ENCODE data around the gene RAPGEF3.
A peak's percentile ranks its signal among the peaks of the same experiment; 100 is the strongest.

Gene RAPGEF3

DNA sequence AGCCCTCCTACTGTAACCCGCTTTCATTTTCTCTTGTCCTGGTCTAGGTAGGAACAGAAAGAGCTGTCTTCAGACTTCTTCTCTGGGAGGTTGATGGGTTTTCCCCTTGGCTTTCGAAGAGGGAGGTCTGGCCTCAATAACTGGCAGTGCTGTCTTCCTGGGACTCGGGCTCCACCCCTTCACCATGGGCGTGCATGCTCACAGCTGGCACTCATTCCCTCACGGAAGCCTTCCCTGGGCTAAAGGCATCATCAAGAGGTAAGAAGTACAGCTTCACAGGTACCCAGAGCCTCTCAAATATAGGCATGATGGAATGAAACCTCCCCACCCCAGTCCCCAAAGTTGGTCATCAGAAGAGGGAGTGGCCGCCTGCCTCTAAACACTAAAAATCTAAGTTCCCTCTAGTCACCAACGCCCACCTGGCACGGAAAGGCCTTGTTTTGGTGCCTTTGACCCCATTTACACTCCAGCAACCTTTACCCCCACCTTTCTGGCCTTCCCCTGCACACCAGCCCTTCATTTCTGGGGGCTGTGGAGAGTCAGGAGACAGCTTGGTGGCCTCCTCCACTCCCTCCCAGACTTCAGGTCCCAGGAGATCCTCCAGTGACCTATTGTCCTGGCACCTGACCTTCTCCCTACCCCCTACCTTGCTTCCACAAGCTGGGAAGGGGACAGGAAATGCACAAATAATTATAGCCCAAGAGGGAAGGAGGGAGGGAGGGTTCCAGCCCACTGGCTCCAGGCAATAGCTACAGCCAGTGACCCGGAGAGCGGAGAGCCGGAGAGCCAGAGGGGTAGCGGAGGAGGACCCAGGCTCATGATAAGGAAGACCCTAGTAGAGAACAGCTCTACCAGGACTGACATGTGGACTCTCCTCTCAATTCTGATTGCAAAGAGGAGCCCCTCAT, 2.8 kb downstream of the RAPGEF3 start:
- peak in 1 of 2 experiments; percentile 34 for DNase-seq (ENCODE audit: low read depth in 2 of 2)

DNA sequence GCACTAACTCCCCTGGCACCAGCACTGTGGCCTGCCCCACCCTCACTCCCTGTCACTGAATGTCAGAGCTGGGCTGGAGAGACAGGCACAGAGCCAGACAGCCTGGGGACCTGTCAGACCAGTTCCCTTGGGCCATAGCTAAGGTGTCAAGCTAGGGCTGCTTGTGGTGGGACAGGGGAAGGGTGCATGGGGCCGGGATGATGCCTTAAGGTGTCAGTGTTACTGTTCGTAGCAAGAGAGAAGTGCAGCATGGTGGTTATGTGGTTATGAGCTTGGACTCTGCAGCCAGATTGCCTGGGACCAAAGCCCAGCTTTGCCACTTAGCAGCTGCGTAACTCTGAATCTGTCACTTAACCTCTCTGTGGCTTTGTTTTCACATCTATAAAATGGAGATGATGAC, 3.8 kb downstream of the RAPGEF3 start:
- DNase-seq (ENCODE audit: low read depth in 2 of 2): no peak

GRCh38 chr12:47754126-47754525, 4.6 kb downstream of the RAPGEF3 start:
- no peak for DNase-seq (ENCODE audit: low read depth in 2 of 2)

DNA sequence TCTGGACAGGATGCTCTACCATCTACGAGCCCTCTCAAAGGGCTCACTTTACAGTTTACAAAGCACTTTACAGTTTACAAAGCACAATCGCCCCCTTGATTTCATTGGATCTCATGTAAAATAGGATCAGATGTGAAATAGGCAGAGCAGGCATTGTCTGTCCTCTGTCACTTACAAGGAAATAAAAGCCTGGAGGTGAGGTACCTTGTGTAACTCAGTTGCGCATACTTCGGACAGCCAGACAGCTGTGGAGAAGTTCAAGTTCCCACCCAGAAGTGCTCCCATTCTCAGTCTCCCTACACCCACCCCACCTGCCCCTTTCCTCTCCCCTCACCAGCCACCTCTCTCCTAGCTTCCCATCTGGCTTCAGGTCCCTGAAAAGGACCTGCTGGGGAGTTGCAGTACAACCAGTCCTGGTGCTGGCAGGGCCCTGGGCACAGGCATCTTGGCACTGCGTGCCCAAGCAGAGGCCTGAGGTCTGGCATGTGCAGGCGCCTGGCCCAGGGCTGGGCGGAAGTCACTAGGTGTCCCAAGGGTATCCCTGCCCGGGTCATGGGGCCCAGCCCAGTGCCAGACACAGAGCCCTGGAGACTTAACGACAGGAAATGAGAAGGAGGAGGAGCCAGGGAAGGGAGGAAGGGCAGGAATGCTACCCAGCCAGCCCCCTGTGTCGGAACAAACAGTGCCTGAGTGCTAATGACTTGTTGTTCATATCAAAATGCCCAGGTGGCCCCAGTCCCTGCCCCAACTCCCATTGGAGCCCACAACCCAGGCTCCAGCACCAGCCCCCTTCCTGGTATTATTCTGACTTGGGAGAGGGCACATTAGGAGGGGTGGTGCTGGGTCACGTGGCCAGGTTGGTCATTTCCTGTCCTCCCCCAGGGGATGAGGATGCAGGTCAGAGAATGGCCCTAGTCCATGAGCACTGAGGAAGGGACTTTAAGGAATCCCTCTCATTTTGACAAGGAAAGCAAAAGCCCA, 5.4 kb downstream of the RAPGEF3 start:
- no peak for DNase-seq (ENCODE audit: low read depth in 2 of 2)

DNA sequence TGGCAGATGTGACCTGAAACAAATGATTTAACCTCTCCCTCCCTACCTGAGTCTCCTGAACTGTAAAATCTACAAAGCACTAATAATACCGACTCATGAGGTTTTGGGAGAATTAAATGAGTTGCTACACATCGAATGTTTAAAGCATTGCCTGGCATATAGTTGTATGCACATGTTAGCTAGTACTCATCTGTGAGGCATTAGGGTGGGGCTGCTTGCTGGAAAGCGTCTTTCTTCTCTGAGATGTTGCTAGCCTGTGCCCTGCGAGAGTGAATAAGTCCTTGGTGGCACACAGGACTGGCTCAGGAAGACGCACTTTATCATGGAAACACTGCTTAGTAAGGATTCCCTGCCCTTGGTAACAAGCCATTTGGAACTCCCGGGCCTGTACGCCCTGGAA, 6.1 kb downstream of the RAPGEF3 start:
- no peak for DNase-seq (ENCODE audit: low read depth in 2 of 2)

DNA sequence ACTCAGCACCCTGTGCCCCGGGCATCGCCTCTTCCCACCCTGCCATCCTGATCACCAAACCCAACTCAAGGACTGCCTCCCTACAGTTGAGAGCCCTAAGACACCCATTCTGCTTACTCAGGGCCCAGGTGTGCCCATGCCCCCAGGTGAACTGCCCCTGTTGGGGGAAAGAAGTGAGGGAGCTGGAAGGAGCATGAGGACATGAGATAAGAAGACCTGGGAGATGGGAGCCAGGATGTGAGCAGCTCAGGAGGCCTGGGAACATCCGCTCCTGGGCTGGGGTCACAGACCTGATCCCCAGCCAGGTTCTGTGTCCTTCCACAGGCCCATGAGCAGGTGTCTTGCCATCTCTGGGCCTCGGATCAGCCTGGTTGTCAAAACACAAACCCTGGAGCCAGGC, 6.6 kb downstream of the RAPGEF3 start:
- DNase-seq (ENCODE audit: low read depth in 2 of 2): no peak

DNA sequence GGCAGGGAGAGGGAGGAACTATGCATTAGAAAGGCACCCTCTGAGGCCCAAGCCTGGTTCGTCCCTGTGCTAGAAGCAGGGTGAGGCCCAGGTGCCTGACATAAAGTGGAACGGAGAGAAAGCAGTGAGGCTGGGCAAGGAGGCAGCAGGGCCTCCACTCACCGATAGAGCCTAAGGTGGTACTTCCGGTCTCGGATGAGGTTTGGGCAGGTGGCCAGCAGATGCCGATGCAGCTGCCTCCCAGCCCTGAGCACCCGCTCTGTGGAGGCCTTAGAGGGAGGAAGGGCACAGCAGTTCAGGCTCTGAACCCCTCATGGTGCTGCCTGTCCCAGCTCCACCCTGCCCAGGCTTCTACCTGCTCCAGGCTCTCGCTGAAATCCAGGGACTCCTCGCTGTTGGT, 7.1 kb downstream of the RAPGEF3 start:
- no peak for DNase-seq (ENCODE audit: low read depth in 2 of 2)

- DNase-seq (ENCODE audit: low read depth in 2 of 2): no peak
Measured at GRCh38 chr12:47750916-47751470, 7.7 kb downstream of the RAPGEF3 start.

DNA sequence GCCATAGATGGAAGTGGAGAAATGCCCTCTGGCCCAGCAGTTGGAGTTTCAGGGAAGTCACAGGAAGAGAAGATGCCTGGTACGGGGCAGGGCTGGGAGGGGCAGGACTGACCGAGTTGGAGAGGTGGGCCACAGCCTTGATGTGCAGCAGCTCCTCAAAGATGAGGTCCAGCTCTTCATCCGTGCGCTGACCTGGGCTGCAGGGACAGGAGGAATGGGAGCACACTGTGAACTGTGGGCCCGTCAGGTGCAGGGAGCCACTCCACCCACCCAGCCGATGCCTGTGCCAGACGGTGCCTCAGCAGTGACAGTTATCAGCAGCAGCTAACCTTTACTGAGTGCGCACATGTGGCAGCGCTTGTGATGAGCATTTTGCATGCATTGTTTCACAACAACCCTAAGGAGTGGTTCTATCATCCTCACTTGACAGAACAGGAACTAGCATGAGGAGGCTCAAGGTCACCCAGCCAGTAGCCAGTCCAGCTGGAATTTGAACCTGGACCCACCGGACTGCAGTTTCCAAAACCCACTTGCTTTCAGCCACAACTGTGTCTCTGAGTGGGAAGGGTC, 8.4 kb downstream of the RAPGEF3 start:
- no peak for DNase-seq (ENCODE audit: low read depth in 2 of 2)

DNA sequence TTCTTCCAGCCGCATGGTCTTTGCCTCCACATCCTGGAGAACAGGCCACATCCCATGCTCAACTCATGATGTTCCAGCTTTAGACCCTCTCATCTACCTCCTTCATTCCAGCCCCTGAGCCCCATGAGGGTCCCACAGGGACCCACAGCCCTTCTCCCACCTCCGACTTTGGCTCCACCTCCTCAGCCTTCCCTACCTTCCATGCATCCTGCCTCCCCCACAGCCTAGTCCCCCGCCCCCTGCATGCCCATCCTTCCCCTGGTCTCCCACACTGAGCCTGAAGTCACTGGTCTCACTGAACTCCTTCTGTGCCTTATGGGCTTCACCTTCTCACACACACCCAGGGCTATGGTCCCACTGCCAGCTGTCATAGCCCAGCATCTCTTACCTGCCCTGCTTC, 9.8 kb downstream of the RAPGEF3 start:
- no peak for DNase-seq (ENCODE audit: low read depth in 2 of 2)

- no peak for DNase-seq (ENCODE audit: low read depth in 2 of 2)
Measured at GRCh38 chr12:47748507-47748828, 10.2 kb downstream of the RAPGEF3 start.

DNA sequence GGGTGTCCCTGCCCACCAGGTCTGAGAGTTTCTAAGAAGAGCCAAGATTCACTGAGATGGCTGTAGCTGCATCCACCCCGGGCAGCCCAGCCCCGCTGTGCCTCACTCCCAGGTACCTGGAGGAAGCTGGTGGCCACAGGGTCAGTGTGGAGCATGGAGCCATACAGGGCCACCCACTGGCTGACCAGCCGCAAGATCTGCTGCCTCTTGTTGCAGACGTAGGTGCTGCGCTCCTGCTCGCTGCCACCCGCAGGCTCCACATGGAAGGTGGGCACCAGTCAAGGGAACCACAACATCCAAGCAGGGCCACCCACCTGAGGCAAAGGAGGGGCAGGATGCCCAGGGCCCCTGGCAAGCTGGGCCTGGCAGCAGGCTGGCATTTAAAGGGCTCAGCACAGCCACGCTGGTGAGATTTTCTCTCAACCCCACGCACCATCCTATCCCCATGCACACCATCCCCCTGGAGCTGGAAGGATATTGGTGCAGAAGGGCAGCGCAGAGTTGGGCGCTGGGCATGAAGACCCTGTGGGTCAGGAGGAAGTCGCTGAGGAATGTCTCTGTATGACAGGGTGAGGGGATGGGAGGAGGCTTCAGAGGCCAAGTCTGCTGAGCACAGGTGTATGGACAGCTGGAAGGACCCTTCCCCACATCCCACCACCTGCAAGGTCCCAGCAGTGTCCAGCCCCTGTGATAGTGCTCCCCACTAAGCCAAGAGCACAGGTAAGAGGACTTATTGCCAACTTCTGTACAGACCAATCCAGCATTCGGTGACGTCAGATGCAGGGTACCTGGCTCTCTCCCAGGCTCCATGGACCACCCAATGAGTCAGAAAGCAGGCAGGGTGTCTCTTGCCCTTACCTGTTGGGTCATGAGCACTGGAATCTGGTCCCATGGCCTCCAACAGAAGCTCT, 10.8 kb downstream of the RAPGEF3 start:
- no peak for DNase-seq (ENCODE audit: low read depth in 2 of 2)

- no peak for DNase-seq (ENCODE audit: low read depth in 2 of 2)
Measured at GRCh38 chr12:47747126-47747525, 11.6 kb downstream of the RAPGEF3 start.

GRCh38 chr12:47746523-47746922, 12.2 kb downstream of the RAPGEF3 start:
- no peak for DNase-seq (ENCODE audit: low read depth in 2 of 2)

DNA sequence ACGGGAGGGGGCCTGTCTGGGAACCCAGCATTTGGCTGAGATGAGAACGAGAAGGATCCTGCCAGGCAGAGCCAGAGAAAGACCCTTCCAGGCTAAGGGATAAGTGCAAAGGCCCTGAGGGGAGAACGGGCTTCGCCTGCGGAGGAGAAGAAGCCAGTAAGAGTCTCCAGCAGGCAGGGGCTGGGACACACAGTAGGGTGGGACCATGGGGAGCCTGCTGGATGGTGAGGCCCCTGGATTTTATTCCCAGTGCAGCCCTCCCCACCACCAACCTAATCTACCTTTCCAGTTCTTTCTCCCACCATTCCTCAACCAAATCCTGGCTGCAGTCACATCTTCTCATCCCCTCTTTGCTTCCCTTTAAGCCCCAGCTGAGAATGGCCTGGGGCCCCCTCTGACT, 12.6 kb downstream of the RAPGEF3 start:
- no peak for DNase-seq (ENCODE audit: low read depth in 2 of 2)

DNA sequence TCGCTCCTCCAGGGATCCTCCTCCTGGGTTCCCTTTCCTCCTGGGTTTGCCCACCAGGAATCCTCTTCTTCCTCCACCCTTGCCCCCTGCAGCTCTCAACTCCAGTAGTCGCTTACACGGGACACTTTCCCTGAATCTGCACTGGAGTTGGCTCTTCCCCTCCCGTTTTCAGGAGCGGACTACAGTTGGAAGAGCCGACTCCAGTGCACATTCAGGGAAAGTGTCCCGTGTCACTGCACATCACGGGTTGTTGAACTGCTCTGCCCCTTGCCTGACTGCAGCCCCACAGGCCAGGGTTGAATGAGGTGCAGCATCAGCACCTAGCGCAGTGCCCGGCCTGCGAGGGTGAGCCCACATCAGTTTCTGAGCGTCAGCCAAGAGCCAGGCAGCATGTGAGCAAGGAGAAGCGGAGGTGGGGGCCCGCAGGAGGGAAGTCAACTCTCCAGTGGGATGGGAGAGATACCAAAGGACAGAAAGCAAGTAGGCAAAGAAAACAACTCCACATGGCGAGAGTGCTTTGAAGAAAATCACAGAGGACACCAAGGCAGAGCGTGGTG, 13.1 kb downstream of the RAPGEF3 start:
- DNase-seq (ENCODE audit: low read depth in 2 of 2): no peak

- DNase-seq (ENCODE audit: low read depth in 2 of 2): no peak
Measured at GRCh38 chr12:47744778-47745436, 13.8 kb downstream of the RAPGEF3 start.

DNA sequence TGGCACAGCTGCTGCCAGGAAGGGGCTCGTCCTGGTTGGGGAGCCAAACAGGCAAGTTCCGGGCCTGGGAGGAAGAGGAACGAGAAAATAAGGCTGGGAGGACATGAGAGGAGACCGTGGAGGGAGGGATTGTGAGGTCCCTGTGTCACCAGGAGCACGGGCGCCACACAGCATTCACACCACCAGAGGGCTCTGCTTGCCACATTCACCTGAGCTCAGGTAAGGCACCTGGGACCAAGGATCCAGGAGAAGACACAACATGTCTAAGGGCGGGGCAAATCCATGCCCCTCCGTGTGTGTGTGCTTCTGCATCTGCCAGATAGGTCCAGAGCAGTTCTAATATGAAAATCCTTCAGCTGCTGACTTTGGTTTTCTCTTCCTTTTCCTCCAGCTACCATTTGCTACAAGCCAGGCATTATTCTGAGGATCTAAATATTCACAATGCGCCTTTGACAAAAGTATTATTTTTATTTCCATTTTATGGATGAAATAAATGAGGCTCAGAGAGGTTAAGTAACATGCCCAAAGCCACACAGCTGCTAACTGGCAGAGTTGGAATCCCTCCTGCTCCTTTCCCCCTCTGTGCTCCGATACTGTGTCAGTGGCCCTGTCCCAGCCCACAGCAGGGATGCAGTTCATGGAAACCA, 14.6 kb downstream of the RAPGEF3 start:
- DNase-seq (ENCODE audit: low read depth in 2 of 2): peak in 1 of 2 experiments; percentile 31

DNA sequence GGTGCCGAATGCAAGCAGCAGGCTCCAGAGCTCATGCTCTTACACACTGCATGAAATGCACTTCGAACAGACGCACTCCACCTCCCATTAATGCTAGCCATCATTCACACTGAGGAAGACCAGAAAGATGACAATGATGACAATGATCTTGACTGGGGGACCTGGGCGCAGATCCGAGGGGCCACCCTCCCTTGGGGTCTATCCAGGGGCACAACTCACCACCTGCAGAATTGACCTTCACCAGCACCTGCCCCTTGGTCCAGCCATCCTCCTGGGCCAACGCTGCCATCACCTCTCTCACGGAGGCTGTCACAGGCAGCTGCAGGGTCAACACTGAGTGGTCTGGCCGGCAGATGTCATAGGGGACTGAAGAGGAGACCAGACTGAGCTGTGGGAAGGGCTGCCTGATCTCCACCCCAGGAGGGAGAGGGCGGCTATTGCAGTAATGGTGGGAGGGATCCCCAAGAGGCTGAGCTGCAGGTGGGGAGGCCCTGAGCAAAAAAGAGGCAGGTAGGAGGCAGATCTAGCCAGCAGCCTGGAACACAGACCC, 15.3 kb downstream of the RAPGEF3 start:
- no peak for DNase-seq (ENCODE audit: low read depth in 2 of 2)
